Measurements from ENCODE around the gene MAP3K1.

Gene MAP3K1

GRCh38 chr5:56871777-56872176 is 56.4 kb downstream of the MAP3K1 start:
- Histone ChIP-seq H3K36me3 (ENCODE audit: control insufficient read depth, insufficient read depth, low read length) (peaks cover 37% of the 10 kb centered on the region), H3K4me3 (ENCODE audit: low read depth, low read length) (no peak overlapping the region), H3K4me1 (ENCODE audit: control insufficient read depth, insufficient read depth, low read length) (no peaks in the 10 kb centered on the region), H3K27me3 (ENCODE audit: control insufficient read depth, insufficient read depth, low read length) (no peaks in the 10 kb centered on the region), H3K9ac (ENCODE audit: low read depth, low read length) (no peak overlapping the region), H3K27ac (ENCODE audit: low read depth, low read length) (no peak overlapping the region), H3K9me3 (ENCODE audit: control insufficient read depth, insufficient read depth, low read length) (no peaks in the 10 kb centered on the region)

GRCh38 chr5:56873056-56873455 is 57.7 kb downstream of the MAP3K1 start:
- peaks cover 34% of the 10 kb centered on the region for H3K36me3 ChIP-seq (ENCODE audit: control insufficient read depth, insufficient read depth, low read length)
- H3K9me3 ChIP-seq (ENCODE audit: control insufficient read depth, insufficient read depth, low read length), result no peaks in the 10 kb centered on the region
- H3K27ac ChIP-seq (ENCODE audit: low read depth, low read length), result no peak overlapping the region
- no peak overlapping the region for H3K4me3 ChIP-seq (ENCODE audit: low read depth, low read length)
- H3K4me1 ChIP-seq (ENCODE audit: control insufficient read depth, insufficient read depth, low read length), result no peaks in the 10 kb centered on the region
- no peak overlapping the region for H3K9ac ChIP-seq (ENCODE audit: low read depth, low read length)
- H3K27me3 ChIP-seq (ENCODE audit: control insufficient read depth, insufficient read depth, low read length), result no peaks in the 10 kb centered on the region

- H3K9me3 ChIP-seq (ENCODE audit: control insufficient read depth, insufficient read depth, low read length), result no peaks in the 10 kb centered on the region
- H3K4me1 ChIP-seq (ENCODE audit: control insufficient read depth, insufficient read depth, low read length), result no peaks in the 10 kb centered on the region
- no peak overlapping the region for H3K9ac ChIP-seq (ENCODE audit: low read depth, low read length)
- H3K27ac ChIP-seq (ENCODE audit: low read depth, low read length), result no peak overlapping the region
- no peaks in the 10 kb centered on the region for H3K27me3 ChIP-seq (ENCODE audit: control insufficient read depth, insufficient read depth, low read length)
- H3K4me3 ChIP-seq (ENCODE audit: low read depth, low read length), result no peak overlapping the region
- peaks cover 44% of the 10 kb centered on the region for H3K36me3 ChIP-seq (ENCODE audit: control insufficient read depth, insufficient read depth, low read length)
Measured at GRCh38 chr5:56876327-56876726, 61.0 kb downstream of the MAP3K1 start.

- H3K4me1 ChIP-seq (ENCODE audit: control insufficient read depth, insufficient read depth, low read length), result no peaks in the 10 kb centered on the region
- no peak overlapping the region for H3K4me3 ChIP-seq (ENCODE audit: low read depth, low read length)
- peaks cover 45% of the 10 kb centered on the region for H3K36me3 ChIP-seq (ENCODE audit: control insufficient read depth, insufficient read depth, low read length)
Measured at GRCh38 chr5:56881571-56881970, 66.2 kb downstream of the MAP3K1 start.

GRCh38 chr5:56893251-56893951 is 78.1 kb downstream of the MAP3K1 start:
- Histone ChIP-seq H3K4me3 (ENCODE audit: low read depth, low read length) (no peak overlapping the region), H3K27ac (ENCODE audit: low read depth, low read length) (no peak overlapping the region), H3K4me1 (ENCODE audit: control insufficient read depth, insufficient read depth, low read length) (no peaks in the 10 kb centered on the region), H3K9me3 (ENCODE audit: control insufficient read depth, insufficient read depth, low read length) (no peaks in the 10 kb centered on the region), H3K9ac (ENCODE audit: low read depth, low read length) (no peak overlapping the region), H3K27me3 (ENCODE audit: control insufficient read depth, insufficient read depth, low read length) (no peaks in the 10 kb centered on the region), H3K36me3 (ENCODE audit: control insufficient read depth, insufficient read depth, low read length) (peaks cover 28% of the 10 kb centered on the region)

More at GRCh38 chr5:56881571-56881970, 66.2 kb downstream of the MAP3K1 start:
- Histone ChIP-seq H3K27ac (ENCODE audit: low read depth, low read length) (no peak overlapping the region), H3K27me3 (ENCODE audit: control insufficient read depth, insufficient read depth, low read length) (no peaks in the 10 kb centered on the region), H3K9ac (ENCODE audit: low read depth, low read length) (no peak overlapping the region), H3K9me3 (ENCODE audit: control insufficient read depth, insufficient read depth, low read length) (no peaks in the 10 kb centered on the region)

GRCh38 chr5:56896763-56897162 is 81.4 kb downstream of the MAP3K1 start:
- Histone ChIP-seq H3K36me3 (ENCODE audit: control insufficient read depth, insufficient read depth, low read length) (peaks cover 21% of the 10 kb centered on the region; the same call in 1 of the 2 replicates), H3K9ac (ENCODE audit: low read depth, low read length) (no peak overlapping the region), H3K27me3 (ENCODE audit: control insufficient read depth, insufficient read depth, low read length) (no peaks in the 10 kb centered on the region), H3K27ac (ENCODE audit: low read depth, low read length) (no peak overlapping the region), H3K9me3 (ENCODE audit: control insufficient read depth, insufficient read depth, low read length) (no peaks in the 10 kb centered on the region), H3K4me1 (ENCODE audit: control insufficient read depth, insufficient read depth, low read length) (no peaks in the 10 kb centered on the region), H3K4me3 (ENCODE audit: low read depth, low read length) (no peak overlapping the region)

GRCh38 chr5:56898213-56898612 is 82.9 kb downstream of the MAP3K1 start:
- Histone ChIP-seq H3K4me1 (ENCODE audit: control insufficient read depth, insufficient read depth, low read length) (no peaks in the 10 kb centered on the region), H3K27ac (ENCODE audit: low read depth, low read length) (no peak overlapping the region), H3K27me3 (ENCODE audit: control insufficient read depth, insufficient read depth, low read length) (no peaks in the 10 kb centered on the region), H3K4me3 (ENCODE audit: low read depth, low read length) (no peak overlapping the region), H3K36me3 (ENCODE audit: control insufficient read depth, insufficient read depth, low read length) (peaks cover 17% of the 10 kb centered on the region; the same call in 1 of the 2 replicates), H3K9me3 (ENCODE audit: control insufficient read depth, insufficient read depth, low read length) (no peaks in the 10 kb centered on the region), H3K9ac (ENCODE audit: low read depth, low read length) (no peak overlapping the region)

GRCh38 chr5:56900395-56900794 is 85.0 kb downstream of the MAP3K1 start:
- H3K9me3 ChIP-seq (ENCODE audit: control insufficient read depth, insufficient read depth, low read length), result no peaks in the 10 kb centered on the region
- H3K27me3 ChIP-seq (ENCODE audit: control insufficient read depth, insufficient read depth, low read length), result no peaks in the 10 kb centered on the region
- H3K4me3 ChIP-seq (ENCODE audit: low read depth, low read length), result no peak overlapping the region
- H3K4me1 ChIP-seq (ENCODE audit: control insufficient read depth, insufficient read depth, low read length), result no peaks in the 10 kb centered on the region
- no peak overlapping the region for H3K27ac ChIP-seq (ENCODE audit: low read depth, low read length)
- no peaks in the 10 kb centered on the region for H3K36me3 ChIP-seq (ENCODE audit: control insufficient read depth, insufficient read depth, low read length)
- H3K9ac ChIP-seq (ENCODE audit: low read depth, low read length), result no peak overlapping the region

GRCh38 chr5:56900858-56901578 is 85.7 kb downstream of the MAP3K1 start:
- Histone ChIP-seq H3K4me3 (ENCODE audit: low read depth, low read length) (no peak overlapping the region), H3K9ac (ENCODE audit: low read depth, low read length) (no peak overlapping the region), H3K4me1 (ENCODE audit: control insufficient read depth, insufficient read depth, low read length) (no peaks in the 10 kb centered on the region), H3K27ac (ENCODE audit: low read depth, low read length) (no peak overlapping the region), H3K27me3 (ENCODE audit: control insufficient read depth, insufficient read depth, low read length) (no peaks in the 10 kb centered on the region), H3K36me3 (ENCODE audit: control insufficient read depth, insufficient read depth, low read length) (no peaks in the 10 kb centered on the region), H3K9me3 (ENCODE audit: control insufficient read depth, insufficient read depth, low read length) (no peaks in the 10 kb centered on the region)

GRCh38 chr5:56908942-56909293 is 93.6 kb downstream of the MAP3K1 start:
- peak overlapping the region; percentile 90 for H3K4me3 ChIP-seq (ENCODE audit: low read depth, low read length)
- H3K36me3 ChIP-seq (ENCODE audit: control insufficient read depth, insufficient read depth, low read length), result peaks cover 3% of the 10 kb centered on the region
- H3K9ac ChIP-seq (ENCODE audit: low read depth, low read length), result peak overlapping the region; percentile 92

More at GRCh38 chr5:56908942-56909293, 93.6 kb downstream of the MAP3K1 start:
- Histone ChIP-seq H3K27ac (ENCODE audit: low read depth, low read length) (peak overlapping the region; percentile 98), H3K9me3 (ENCODE audit: control insufficient read depth, insufficient read depth, low read length) (no peaks in the 10 kb centered on the region), H3K27me3 (ENCODE audit: control insufficient read depth, insufficient read depth, low read length) (no peaks in the 10 kb centered on the region), H3K4me1 (ENCODE audit: control insufficient read depth, insufficient read depth, low read length) (peaks cover 12% of the 10 kb centered on the region)

Data from HUES48 (cell line).